ENCODE data around the gene NHLRC4.

- TF ChIP-seq CTCF (IDR thresholded peaks at IDR 0.05; ENCODE audit: low read depth, low read length, missing input control), result no peak
- no peak for TF ChIP-seq TAF1 (conservative IDR thresholded peaks at IDR 0.05)
- TF ChIP-seq ATF3 (IDR thresholded peaks at IDR 0.05), result no peak
- no peak for TF ChIP-seq JUND (IDR thresholded peaks at IDR 0.05)
- no peak for TF ChIP-seq SP1 (IDR thresholded peaks at IDR 0.05)
- TF ChIP-seq MAX (IDR thresholded peaks at IDR 0.05), result no peak
- TF ChIP-seq GABPA (IDR thresholded peaks at IDR 0.05 in 1 of 2, conservative IDR thresholded peaks at IDR 0.05 in 1 of 2), result no peak
- TF ChIP-seq REST (IDR thresholded peaks at IDR 0.05), result no peak
- TF ChIP-seq YY1 (IDR thresholded peaks at IDR 0.05), result no peak
- no peak for TF ChIP-seq ZBTB33 (IDR thresholded peaks at IDR 0.05)
- TF ChIP-seq HNF4G (IDR thresholded peaks at IDR 0.05), result no peak
- TF ChIP-seq RAD21 (IDR thresholded peaks at IDR 0.05), result no peak
These were observed 28.3 kb downstream of the NHLRC4 start for GRCh38 chr16:595094-595528.

All from liver (tissue), 3 donors.